ENCODE data around the gene LYL1. TPM values are rescaled to one million over a fixed set of nuclear protein-coding genes. Genes with fewer than 3 reads are reported as not detected.

The LYL1 gene
- total and polyA plus RNA-seq, 2 donors (not counting 3 experiments of a cell fraction or from before 2014, with no cell fraction given) = 74.4 to 87.3 TPM

GRCh38 chr19:13121551-13122274 is 19.1 kb upstream of the LYL1 start:
- BruUV-seq (replicated peaks) = no TSS peak
- ChIA-PET POLR2A (no interaction called here), CTCF (interaction anchor here (1.5 kb wide), 1 partner anchor 29 kb away, joined by 4 read pairs; the partner anchor contains the start of genes IER2 and STX10)
- Histone ChIP-seq H3K27ac (ENCODE audit: insufficient read depth, low read depth, low read length) (no peak overlapping the region), H3K9me1 (replicated peaks; ENCODE audit: control insufficient read depth, extremely low read depth, insufficient read depth, low read length) (no peaks in the 10 kb centered on the region), H3K9ac (replicated peaks; ENCODE audit: extremely low read depth, insufficient read depth, low read length) (no peak overlapping the region), H3K4me1 (ENCODE audit: control insufficient read depth, extremely low read depth, insufficient read depth, low read length) (peaks cover 8% of the 10 kb centered on the region), H2AFZ (ENCODE audit: low read depth, low read length) (no peak overlapping the region), H3K4me3 (replicated peaks in 1 of 3; ENCODE audit: insufficient read depth in 1 of 3, low read depth in 1 of 3, low read length in 3 of 3) (no peak overlapping the region), H3K27me3 (ENCODE audit: control insufficient read depth in 2 of 2, insufficient read depth in 2 of 2, low read length in 2 of 2) (no peaks in the 10 kb centered on the region), H3K9me3 (replicated peaks; ENCODE audit: control insufficient read depth, insufficient read depth, low read length) (no peaks in the 10 kb centered on the region), H4K20me1 (replicated peaks; ENCODE audit: control insufficient read depth, extremely low read depth, insufficient read depth, low read length) (no peaks in the 10 kb centered on the region), H3K36me3 (ENCODE audit: control insufficient read depth in 2 of 2, extremely low read depth in 1 of 2, insufficient read depth in 2 of 2, low read length in 2 of 2) (peaks cover 0 to 7% of the 10 kb centered on the region in 2 experiments), H3K79me2 (ENCODE audit: control insufficient read depth, insufficient read depth, low read length) (peaks cover 77% of the 10 kb centered on the region), H3K4me2 (ENCODE audit: insufficient read depth, low read length) (no peak overlapping the region)
- dilution Hi-C loops (cut with MboI; ENCODE audit: extremely low pct_ligation_motif_present, low sequenced_read_pairs) (no loop called here), intact Hi-C loops (cut with micrococcal nuclease) (no loop called here)
- DNase-seq (ENCODE audit: low read depth, low spot score) (no peak), FAIRE-seq (no peak)
- TF ChIP-seq GATA2 (IDR thresholded peaks at IDR 0.05; ENCODE audit: insufficient read depth, insufficient read length, low read depth, low read length) (no peak), EZH2 (IDR thresholded peaks at IDR 0.05; ENCODE audit: borderline replicate concordance, low read depth, low read length, severe bottlenecking) (no peak), POLR2AphosphoS5 (IDR thresholded peaks at IDR 0.05; ENCODE audit: insufficient read depth, low read depth, low read length) (no peak), MYC (IDR thresholded peaks at IDR 0.05; ENCODE audit: low read depth, low read length) (no peak), CTCF (IDR thresholded peaks at IDR 0.05; ENCODE audit: extremely low read depth in 1 of 2, insufficient read depth in 1 of 2, low read depth in 1 of 2, low read length in 2 of 2) (no peak), POLR2A (IDR thresholded peaks at IDR 0.05; ENCODE audit: low read depth, low read length) (no peak), FOS (IDR thresholded peaks at IDR 0.05; ENCODE audit: borderline replicate concordance, insufficient read depth, low read length) (no peak), JUN (IDR thresholded peaks at IDR 0.05; ENCODE audit: borderline replicate concordance, insufficient read depth, insufficient read length, low read depth) (no peak), MAX (IDR thresholded peaks at IDR 0.05; ENCODE audit: insufficient read depth, insufficient read length) (no peak)

Data from endothelial cell of umbilical vein (primary cell).